GM19351 (cell line): ENCODE results near the gene BOLA2B.
A peak's percentile ranks its signal among the peaks of the same experiment; 100 is the strongest.
"Not testable (repeated sequence)": the region's sequence is repeated elsewhere in the genome, so short reads cannot be mapped to it uniquely, and the experiment has no call there.

Experiments
- ATAC-seq: cut with Tn5 transposase; IDR thresholded peaks from one replicate; pipeline ENCODE4 v1.9.1; 2021; ENCODE audit warnings: mild to moderate bottlenecking, moderate library complexity; ENCODE audit not compliant: unreplicated experiment

BOLA2B gene

DNA sequence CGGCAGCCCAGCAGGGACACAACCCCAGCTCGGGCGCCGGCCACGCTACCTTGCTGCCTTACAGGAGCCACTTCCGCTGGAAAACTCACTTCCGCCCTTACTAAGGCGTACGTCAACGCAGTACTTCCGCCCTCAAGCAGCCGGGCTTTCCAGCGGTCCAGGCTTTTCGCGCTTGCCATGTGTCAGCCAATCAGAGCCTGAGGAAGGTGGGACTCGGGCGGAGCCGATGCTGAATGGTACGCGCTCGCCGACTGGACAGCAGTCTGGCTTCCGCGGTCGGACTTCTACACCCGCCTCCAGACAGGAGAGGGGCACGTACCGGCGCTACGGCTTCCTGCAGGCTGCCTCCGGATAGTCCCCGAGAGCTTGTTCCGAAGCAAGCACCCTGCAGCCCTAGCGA is at the start of gene BOLA2B, which contains the start of gene SLX1A:
TSS of gene BOLA2B (minus strand) at position 52 of the 400 bp plus-strand sequence. CDS start 71 bp downstream, outside the sequence.
TSS of gene SLX1A (plus strand) at position 261 of the 400 bp plus-strand sequence. CDS start 210 bp downstream, outside the sequence.
- peak; percentile 85 for ATAC-seq

DNA sequence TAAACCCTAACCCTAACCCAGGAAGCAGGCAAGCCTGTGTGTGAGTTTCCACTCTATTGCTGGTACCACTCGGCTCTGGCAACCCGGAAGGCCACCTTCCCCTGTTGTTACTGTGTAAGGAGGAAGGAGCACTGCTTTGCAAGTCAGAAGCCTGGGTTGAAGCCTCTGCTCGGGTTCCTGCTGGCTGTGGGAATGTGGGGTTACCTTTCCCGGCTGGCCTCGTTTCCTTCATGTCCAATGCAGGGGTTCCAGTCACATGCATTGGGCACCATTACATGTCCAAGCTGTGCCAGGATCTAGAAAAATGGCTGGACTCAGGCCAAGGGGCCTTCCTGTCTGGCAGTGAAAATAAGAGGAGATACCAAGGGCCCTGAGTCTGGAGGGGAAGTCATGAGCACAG is 23.6 kb upstream of the BOLA2B start:
- not testable (repeated sequence) for ATAC-seq

- ATAC-seq: not testable (repeated sequence)
These were observed 17.9 kb upstream of the BOLA2B start for GRCh38 chr16:30211414-30211813.

DNA sequence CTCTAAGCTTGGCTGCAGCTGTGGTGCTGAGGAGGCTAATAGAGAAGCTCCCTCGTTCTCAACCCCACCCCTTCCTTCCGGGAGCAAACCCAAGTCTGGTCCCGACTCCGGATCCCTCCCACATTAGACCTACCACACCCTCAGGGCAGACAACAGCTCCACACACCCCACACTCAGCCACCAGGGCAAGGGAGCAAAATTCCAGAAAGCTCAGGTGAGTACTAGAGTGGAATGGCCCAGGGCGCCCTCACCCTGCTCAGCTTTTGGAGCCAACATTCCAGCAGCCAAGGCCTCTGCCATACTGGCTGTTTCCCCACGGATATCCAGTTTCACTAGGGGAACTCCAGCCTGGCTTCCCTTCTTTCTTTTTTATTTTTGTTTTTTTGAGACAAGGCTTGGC is 15.6 kb upstream of the BOLA2B start:
- ATAC-seq: not testable (repeated sequence)

- not testable (repeated sequence) for ATAC-seq
These were observed 13.7 kb upstream of the BOLA2B start for GRCh38 chr16:30207063-30207704.

- not testable (repeated sequence) for ATAC-seq
These were observed 12.8 kb upstream of the BOLA2B start for GRCh38 chr16:30206252-30206651.

DNA sequence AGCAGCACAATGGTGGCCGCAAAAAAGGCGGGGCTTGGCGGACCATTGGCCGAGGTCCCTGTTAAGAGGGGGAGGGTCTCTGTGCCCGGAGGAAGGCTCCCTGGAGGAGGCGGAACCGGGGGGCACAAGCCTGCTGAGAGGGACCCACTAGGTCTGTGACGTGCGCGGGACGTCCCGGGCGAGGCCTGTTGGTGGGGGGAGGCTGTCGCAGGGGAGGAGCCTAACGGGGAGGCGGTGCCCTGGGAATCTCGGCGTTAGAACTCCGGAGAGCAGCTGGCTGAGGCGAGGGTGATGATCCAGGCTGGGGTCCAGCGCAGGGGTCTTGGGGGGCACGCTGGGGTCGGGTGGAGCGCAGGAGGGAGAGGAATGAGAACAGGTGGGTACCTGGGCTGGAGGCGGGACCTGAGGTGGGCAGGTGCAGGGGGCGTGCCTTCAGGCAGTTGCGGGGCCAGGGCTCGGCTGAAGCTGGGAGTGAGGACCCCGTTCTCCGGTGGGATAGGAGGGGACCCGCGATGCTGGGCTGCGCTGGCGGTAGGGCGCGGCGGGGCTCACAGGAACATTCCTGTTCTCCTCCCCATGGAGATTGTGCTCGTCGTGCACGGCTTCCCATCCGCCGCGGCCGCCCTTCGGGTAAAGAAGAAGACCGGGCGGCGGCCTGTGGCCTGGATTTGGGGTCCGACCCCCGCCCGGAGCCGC is 12.2 kb upstream of the BOLA2B start:
- ATAC-seq: not testable (repeated sequence)

- ATAC-seq: not testable (repeated sequence)
These were observed 6.3 kb upstream of the BOLA2B start for GRCh38 chr16:30199608-30200343.

DNA sequence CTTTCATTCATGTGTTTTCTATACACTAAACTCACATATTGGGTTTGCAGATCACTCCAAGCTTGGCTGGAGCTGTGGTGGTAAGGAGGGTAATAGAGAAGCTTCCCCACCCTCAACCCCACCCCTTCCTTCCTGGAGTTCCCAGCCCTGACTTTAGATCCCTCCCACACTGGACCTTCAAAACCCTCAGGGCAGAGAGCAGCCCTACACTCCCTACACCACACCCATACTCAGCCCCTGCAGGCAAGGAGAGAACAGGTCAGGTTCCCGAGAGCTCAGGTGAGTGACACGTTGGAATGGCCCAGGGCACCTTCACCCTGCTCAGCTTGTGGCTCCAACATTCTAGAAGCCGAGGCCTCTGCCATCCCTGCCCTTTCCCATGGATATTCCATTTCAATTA is 5.6 kb upstream of the BOLA2B start, which contains the start of gene SULT1A3:
TSS of gene SULT1A3 (plus strand) at position 207 of the 400 bp plus-strand sequence. CDS start 1,474 bp downstream, outside the sequence.
- not testable (repeated sequence) for ATAC-seq

DNA sequence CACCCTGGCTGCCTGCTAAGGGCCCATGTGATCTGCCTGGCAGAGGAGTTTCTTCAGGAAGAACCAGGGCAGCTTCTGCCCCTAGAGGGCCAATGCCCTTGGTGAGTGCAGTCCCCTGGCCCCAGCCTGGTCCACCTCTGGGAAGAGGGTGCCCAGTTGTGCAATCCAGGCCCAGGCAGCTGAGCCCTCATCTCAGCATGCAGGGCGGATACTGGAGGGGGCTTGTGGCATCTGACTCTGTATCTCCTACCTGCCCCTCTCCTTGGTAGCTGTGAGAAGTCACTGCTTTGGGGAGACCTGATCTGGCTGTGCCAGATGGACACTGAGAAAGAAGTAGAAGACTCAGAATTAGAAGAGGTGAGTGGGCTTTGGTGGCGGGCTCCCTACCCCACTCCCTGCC is 3.5 kb upstream of the BOLA2B start:
- ATAC-seq: not testable (repeated sequence)

GRCh38 chr16:30194172-30194925 is 883 bp upstream of the BOLA2B start:
- peak; percentile 63 for ATAC-seq

DNA sequence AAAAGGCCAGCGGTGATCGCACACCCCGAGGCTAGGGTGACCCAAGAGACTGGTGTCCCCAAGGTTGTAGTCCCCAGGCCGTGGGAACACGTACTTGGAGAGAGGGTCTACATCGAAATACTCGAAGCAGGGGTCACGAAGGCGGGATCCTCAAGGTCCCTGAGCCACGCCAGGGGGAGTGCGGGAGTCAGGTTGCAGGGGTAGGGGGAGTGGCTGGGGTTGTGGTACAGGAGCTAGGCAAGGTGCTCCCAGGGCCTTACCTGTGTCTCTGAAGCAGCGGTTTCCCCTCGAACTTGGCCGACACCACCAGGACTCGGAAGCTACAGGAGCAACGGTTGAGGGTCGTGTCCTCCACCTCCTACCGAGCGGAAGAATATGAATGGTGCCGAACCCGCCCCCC is 368 bp downstream of the BOLA2B start:
- ATAC-seq: peak; percentile 10

DNA sequence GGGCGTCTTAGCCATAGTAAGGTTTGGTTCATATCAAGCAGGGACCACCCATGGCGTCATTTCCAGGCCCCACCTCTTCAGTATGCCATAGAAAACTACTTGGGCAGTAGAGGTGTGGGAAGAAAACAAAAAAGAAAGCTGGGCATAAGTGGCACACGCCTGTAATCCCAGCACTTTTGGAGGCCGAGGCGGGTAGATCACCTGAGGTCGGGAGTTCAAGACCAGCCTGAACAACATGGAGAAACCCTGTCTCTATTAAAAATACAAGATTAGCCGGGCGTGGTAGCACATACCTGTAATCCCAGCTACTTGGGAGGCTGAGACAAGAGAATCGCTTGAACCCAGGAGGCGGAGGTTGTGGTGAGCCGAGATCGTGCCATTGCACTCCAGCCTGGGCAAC is 2.3 kb downstream of the BOLA2B start:
- not testable (repeated sequence) for ATAC-seq

GRCh38 chr16:30187971-30188561 is 5.4 kb downstream of the BOLA2B start:
- no peak for ATAC-seq

GRCh38 chr16:30187556-30187865 is 6.0 kb downstream of the BOLA2B start:
- ATAC-seq: no peak

DNA sequence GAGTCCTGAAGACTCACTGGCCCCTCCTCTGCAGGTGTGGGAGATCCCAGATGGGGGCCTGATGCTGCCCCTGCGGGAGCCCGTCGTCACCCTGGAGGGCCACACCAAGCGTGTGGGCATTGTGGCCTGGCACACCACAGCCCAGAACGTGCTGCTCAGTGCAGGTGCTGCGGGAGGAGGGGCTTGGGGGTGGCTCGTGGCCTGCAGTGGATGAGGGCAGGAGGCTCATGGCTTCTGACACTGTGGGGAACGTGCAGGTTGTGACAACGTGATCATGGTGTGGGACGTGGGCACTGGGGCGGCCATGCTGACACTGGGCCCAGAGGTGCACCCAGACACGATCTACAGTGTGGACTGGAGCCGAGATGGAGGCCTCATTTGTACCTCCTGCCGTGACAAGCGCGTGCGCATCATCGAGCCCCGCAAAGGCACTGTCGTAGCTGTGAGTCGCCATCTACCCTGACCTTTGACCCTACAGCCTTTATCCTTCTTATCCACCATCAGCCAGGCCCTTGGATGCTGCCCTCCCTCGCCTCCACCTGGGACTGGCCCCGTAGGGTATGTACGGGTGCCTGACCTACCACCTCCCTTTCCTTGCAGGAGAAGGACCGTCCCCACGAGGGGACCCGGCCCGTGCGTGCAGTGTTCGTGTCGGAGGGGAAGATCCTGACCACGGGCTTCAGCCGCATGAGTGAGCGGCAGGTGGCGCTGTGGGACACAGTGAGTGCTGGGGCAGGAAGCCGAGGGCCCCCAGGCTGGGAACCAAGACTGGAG is 6.5 kb downstream of the BOLA2B start:
- ATAC-seq: no peak

- ATAC-seq: no peak
These were observed 7.1 kb downstream of the BOLA2B start for GRCh38 chr16:30186444-30186781.

- ATAC-seq: peak; percentile 34
These were observed 7.6 kb downstream of the BOLA2B start for GRCh38 chr16:30185683-30186421.
